Measurements from ENCODE around the gene SMCO4. TPM values are rescaled to one million over a fixed set of nuclear protein-coding genes. Genes with fewer than 3 reads are reported as not detected.
"Not testable (repeated sequence)": the region's sequence is repeated elsewhere in the genome, so short reads cannot be mapped to it uniquely, and the experiment has no call there.

The SMCO4 gene
- total RNA-seq, 1 experiment from 2014 or later, result 50.1 TPM

DNA sequence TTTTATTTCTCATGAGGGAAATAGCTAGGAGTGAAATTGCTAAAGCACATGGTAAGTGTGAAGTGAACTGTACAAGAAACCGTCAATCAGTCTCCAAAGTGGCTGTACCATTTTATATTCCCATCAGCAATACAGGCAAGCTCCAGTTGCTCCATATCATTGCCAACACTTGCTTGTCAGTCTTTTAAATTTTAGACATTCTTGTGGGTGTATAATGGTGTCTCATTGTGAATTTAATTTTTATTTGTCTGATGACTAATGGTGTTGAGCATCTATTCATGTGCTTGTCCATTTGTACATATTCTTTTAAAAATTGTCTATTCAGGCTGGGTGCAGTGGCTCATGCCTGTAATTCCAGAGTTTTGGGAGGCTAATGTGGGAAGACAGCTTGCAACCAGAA, 34.1 kb upstream of the SMCO4 start (continued):
- TF ChIP-seq, protein P1, sequence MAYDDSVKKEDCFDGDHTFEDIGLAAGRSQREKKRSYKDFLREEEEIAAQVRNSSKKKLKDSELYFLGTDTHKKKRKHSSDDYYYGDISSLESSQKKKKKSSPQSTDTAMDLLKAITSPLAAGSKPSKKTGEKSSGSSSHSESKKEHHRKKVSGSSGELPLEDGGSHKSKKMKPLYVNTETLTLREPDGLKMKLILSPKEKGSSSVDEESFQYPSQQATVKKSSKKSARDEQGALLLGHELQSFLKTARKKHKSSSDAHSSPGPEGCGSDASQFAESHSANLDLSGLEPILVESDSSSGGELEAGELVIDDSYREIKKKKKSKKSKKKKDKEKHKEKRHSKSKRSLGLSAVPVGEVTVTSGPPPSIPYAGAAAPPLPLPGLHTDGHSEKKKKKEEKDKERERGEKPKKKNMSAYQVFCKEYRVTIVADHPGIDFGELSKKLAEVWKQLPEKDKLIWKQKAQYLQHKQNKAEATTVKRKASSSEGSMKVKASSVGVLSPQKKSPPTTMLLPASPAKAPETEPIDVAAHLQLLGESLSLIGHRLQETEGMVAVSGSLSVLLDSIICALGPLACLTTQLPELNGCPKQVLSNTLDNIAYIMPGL (CRISPR knock-in tag; IDR thresholded peaks at IDR 0.05), result no peak
- TF ChIP-seq CREM (CRISPR knock-in tag; IDR thresholded peaks at IDR 0.05), result no peak
- TF ChIP-seq, protein P2, sequence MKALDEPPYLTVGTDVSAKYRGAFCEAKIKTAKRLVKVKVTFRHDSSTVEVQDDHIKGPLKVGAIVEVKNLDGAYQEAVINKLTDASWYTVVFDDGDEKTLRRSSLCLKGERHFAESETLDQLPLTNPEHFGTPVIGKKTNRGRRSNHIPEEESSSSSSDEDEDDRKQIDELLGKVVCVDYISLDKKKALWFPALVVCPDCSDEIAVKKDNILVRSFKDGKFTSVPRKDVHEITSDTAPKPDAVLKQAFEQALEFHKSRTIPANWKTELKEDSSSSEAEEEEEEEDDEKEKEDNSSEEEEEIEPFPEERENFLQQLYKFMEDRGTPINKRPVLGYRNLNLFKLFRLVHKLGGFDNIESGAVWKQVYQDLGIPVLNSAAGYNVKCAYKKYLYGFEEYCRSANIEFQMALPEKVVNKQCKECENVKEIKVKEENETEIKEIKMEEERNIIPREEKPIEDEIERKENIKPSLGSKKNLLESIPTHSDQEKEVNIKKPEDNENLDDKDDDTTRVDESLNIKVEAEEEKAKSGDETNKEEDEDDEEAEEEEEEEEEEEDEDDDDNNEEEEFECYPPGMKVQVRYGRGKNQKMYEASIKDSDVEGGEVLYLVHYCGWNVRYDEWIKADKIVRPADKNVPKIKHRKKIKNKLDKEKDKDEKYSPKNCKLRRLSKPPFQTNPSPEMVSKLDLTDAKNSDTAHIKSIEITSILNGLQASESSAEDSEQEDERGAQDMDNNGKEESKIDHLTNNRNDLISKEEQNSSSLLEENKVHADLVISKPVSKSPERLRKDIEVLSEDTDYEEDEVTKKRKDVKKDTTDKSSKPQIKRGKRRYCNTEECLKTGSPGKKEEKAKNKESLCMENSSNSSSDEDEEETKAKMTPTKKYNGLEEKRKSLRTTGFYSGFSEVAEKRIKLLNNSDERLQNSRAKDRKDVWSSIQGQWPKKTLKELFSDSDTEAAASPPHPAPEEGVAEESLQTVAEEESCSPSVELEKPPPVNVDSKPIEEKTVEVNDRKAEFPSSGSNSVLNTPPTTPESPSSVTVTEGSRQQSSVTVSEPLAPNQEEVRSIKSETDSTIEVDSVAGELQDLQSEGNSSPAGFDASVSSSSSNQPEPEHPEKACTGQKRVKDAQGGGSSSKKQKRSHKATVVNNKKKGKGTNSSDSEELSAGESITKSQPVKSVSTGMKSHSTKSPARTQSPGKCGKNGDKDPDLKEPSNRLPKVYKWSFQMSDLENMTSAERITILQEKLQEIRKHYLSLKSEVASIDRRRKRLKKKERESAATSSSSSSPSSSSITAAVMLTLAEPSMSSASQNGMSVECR (CRISPR knock-in tag; IDR thresholded peaks at IDR 0.05; ENCODE audit: borderline replicate concordance), result no peak
- TF ChIP-seq, protein P3, sequence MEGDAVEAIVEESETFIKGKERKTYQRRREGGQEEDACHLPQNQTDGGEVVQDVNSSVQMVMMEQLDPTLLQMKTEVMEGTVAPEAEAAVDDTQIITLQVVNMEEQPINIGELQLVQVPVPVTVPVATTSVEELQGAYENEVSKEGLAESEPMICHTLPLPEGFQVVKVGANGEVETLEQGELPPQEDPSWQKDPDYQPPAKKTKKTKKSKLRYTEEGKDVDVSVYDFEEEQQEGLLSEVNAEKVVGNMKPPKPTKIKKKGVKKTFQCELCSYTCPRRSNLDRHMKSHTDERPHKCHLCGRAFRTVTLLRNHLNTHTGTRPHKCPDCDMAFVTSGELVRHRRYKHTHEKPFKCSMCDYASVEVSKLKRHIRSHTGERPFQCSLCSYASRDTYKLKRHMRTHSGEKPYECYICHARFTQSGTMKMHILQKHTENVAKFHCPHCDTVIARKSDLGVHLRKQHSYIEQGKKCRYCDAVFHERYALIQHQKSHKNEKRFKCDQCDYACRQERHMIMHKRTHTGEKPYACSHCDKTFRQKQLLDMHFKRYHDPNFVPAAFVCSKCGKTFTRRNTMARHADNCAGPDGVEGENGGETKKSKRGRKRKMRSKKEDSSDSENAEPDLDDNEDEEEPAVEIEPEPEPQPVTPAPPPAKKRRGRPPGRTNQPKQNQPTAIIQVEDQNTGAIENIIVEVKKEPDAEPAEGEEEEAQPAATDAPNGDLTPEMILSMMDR (IDR thresholded peaks at IDR 0.05), result no peak
- TF ChIP-seq HMGA2 (CRISPR knock-in tag; IDR thresholded peaks at IDR 0.05), result no peak
- no peak for TF ChIP-seq ATF1 (CRISPR knock-in tag; IDR thresholded peaks at IDR 0.05)

DNA sequence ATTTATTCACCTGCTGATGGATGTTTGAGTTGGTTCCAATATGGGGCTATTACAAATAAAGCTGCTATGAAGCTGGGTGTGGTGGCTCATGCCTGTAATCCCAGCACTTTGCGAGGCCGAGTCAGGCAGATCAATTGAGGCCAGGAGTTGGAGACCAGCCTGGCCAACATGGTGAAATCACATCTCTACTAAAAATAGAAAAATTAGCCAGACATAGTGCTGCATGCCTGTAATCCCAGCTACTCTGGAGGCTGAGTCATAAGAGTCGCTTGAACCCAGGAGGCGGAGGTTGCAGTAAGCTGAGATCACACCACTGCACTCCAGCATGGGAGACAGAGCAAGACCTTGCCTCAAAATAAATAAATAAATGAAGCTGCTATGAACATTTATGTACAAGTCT, 33.7 kb upstream of the SMCO4 start:
- H3K4me3 Mint-ChIP-seq; H3K4me1 Mint-ChIP-seq; DNase-seq (ENCODE audit: low spot score); H3K27me3 Mint-ChIP-seq (ENCODE audit: low read depth); ATAC-seq; H3K27ac Mint-ChIP-seq; POLR2A ChIA-PET; H3K36me3 Mint-ChIP-seq: not testable (repeated sequence)
- H3K9me3 Mint-ChIP-seq, result peaks cover 16% of the 10 kb centered on the region
- CTCF ChIA-PET, result interaction anchor here (0.9 kb wide), 1 partner anchor 36 kb away, joined by 3 read pairs; no protein-coding TSS in a partner anchor

DNA sequence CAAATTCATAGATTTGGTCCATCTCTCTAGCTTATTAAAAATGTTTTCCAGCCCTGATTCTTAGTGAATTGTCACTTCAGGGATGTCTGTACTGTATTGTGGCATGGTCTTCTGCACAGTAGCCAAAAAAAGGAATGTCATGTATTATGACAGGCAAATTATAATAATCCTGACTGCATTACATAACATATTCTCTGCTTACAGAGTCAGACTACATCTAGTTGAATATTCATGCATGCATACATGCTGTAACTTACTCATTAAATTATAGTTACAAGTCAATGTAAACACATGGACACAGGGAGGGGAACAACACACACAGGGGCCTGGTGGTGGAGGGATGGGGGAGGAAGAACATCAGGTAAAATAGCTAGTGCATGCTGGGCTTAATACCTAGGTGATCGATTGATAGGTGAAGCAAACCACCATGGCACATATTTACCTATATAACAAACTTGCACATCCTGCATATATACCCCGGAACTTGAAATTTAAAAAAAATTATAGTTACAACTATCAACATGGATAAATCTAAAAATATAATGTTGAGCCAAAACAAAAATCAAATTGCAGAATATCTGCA, 31.5 kb upstream of the SMCO4 start:
- no peak for ATAC-seq
- no peak for DNase-seq (ENCODE audit: low spot score)
- Mint-ChIP-seq H3K27ac (no peak overlapping the region), H3K36me3 (no peaks in the 10 kb centered on the region), H3K4me3 (no peak overlapping the region), H3K27me3 (ENCODE audit: low read depth) (no peaks in the 10 kb centered on the region), H3K9me3 (peaks cover 12% of the 10 kb centered on the region), H3K4me1 (peaks cover 9% of the 10 kb centered on the region)
- CTCF ChIA-PET, result no interaction called here
- POLR2A ChIA-PET, result no interaction called here
- TF ChIP-seq, protein P2 (CRISPR knock-in tag; IDR thresholded peaks at IDR 0.05; ENCODE audit: borderline replicate concordance), result no peak
- TF ChIP-seq, protein P4, sequence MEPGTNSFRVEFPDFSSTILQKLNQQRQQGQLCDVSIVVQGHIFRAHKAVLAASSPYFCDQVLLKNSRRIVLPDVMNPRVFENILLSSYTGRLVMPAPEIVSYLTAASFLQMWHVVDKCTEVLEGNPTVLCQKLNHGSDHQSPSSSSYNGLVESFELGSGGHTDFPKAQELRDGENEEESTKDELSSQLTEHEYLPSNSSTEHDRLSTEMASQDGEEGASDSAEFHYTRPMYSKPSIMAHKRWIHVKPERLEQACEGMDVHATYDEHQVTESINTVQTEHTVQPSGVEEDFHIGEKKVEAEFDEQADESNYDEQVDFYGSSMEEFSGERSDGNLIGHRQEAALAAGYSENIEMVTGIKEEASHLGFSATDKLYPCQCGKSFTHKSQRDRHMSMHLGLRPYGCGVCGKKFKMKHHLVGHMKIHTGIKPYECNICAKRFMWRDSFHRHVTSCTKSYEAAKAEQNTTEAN (CRISPR knock-in tag; IDR thresholded peaks at IDR 0.05), result no peak
- TF ChIP-seq, protein P5, sequence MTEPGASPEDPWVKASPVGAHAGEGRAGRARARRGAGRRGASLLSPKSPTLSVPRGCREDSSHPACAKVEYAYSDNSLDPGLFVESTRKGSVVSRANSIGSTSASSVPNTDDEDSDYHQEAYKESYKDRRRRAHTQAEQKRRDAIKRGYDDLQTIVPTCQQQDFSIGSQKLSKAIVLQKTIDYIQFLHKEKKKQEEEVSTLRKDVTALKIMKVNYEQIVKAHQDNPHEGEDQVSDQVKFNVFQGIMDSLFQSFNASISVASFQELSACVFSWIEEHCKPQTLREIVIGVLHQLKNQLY (CRISPR knock-in tag; IDR thresholded peaks at IDR 0.05), result no peak
- TF ChIP-seq, protein P6, sequence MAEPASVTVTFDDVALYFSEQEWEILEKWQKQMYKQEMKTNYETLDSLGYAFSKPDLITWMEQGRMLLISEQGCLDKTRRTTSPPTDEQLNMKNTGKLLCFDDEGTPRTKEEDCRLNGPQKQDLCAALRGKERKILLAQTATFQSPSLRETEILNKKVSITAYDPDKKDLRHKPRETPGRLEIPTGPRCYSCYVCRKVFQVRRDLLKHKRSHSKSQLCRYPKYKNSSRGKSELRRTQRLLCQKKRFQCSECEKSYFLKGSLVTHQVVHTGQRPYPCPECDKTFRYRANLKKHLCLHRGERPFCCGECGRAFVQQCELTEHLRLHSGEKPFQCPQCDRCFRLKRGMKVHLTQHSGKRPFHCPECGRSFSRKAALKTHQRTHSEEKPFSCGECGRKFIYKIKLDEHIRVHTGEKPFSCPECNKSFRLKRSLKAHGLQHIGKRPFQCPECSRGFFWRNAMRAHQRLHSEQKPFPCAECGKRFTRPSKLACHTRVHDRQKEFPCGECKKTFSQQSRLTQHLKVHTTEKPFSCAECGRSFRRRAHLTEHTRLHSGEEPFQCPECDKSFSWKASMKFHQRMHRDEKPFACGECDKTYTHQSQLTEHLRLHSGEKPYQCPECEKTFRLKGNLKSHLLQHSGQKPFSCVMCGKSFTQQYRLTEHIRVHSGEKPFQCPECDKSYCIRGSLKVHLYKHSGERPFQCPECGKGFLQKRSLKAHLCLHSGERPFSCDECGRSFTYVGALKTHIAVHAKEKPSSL (CRISPR knock-in tag; conservative IDR thresholded peaks at IDR 0.05), result no peak
- no peak for TF ChIP-seq IRF2 (CRISPR knock-in tag; IDR thresholded peaks at IDR 0.05; ENCODE audit: borderline replicate concordance, low read depth)
- TF ChIP-seq NR3C1 (CRISPR knock-in tag; conservative IDR thresholded peaks at IDR 0.05; ENCODE audit: low read depth), result no peak
- no peak for TF ChIP-seq ZNF138 (CRISPR knock-in tag; conservative IDR thresholded peaks at IDR 0.05)
- TF ChIP-seq, protein P7, sequence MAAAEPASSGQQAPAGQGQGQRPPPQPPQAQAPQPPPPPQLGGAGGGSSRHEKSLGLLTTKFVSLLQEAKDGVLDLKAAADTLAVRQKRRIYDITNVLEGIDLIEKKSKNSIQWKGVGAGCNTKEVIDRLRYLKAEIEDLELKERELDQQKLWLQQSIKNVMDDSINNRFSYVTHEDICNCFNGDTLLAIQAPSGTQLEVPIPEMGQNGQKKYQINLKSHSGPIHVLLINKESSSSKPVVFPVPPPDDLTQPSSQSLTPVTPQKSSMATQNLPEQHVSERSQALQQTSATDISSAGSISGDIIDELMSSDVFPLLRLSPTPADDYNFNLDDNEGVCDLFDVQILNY (CRISPR knock-in tag; IDR thresholded peaks at IDR 0.05), result no peak

Data from WTC11 (cell line).